ENCODE results near the gene RPL29.

DNA sequence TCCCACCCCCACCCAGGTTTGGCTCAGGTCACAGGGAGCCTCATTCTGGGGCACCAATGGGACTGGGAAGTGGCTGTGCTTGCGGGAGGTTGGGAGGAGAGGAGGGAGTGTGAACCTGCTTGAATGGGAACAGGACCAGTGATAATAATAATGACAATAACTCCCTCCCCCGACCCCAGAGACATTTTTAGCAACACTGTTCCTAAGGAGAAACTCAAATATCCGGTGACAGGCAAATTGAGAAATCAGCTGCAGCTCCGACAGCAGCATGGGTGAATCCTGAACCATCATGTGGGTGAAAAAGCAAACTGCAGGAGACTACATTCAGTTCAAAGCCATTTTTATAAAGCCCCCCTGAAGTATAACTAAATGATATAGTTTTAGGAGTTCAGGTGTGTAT, 11.6 kb upstream of the RPL29 start:
- TF ChIP-seq ZNF331 (CRISPR knock-in tag; IDR thresholded peaks at IDR 0.05) (no peak), POLR2A (IDR thresholded peaks at IDR 0.05; ENCODE audit: insufficient read depth in 1 of 2, low read depth in 2 of 2, low read length in 2 of 2) (no peak), GZF1 (CRISPR knock-in tag; IDR thresholded peaks at IDR 0.05) (no peak), RFX1 (IDR thresholded peaks at IDR 0.05) (no peak), ZNF160 (CRISPR knock-in tag; IDR thresholded peaks at IDR 0.05) (no peak), BHLHE40 (IDR thresholded peaks at IDR 0.05; ENCODE audit: low read length) (no peak)

All from HepG2 (cell line).